NT2/D1 (cell line): ENCODE measurements around the gene RTL10.

Source experiments
- DNase-seq: peaks from one replicate; pipeline ENCODE4 v3.0.0-alpha.2; 2011; ENCODE audit warnings: low read depth, low spot score
- H3K27me3 ChIP-seq: 2 replicates; pipeline ENCODE4 v1.6.0; 2011; ENCODE audit warnings: mild to moderate bottlenecking; ENCODE audit not compliant: insufficient read length, insufficient read depth
- H3K36me3 ChIP-seq: 2 replicates; pipeline ENCODE4 v1.6.1; 2011; ENCODE audit warnings: mild to moderate bottlenecking, low read length, mixed read lengths; ENCODE audit not compliant: insufficient read depth, insufficient read length
- H3K4me1 ChIP-seq: 2 replicates; pipeline ENCODE4 v1.5.1; 2011; ENCODE audit not compliant: insufficient read depth, insufficient read length
- H3K4me3 ChIP-seq: 2 replicates; pipeline ENCODE4 v1.5.1; 2011; ENCODE audit warnings: low read depth; ENCODE audit not compliant: insufficient read length
- H3K9ac ChIP-seq: 2 replicates; pipeline ENCODE4 v1.6.0; 2011; ENCODE audit warnings: low read depth; ENCODE audit not compliant: insufficient read length
- H3K9me3 ChIP-seq: 2 replicates; pipeline ENCODE4 v1.5.1; 2011; ENCODE audit warnings: mild to moderate bottlenecking, low read length; ENCODE audit not compliant: insufficient read depth
- SUZ12 ChIP-seq: IDR thresholded peaks from 2 replicates; pipeline ENCODE4 v1.6.1; 2011; ENCODE audit not compliant: insufficient read length, insufficient read depth; ENCODE audit errors: extremely low read depth
- YY1 ChIP-seq: IDR thresholded peaks from 2 replicates; pipeline ENCODE4 v1.6.1; 2011; ENCODE audit not compliant: insufficient read length, insufficient read depth
- ZNF274 ChIP-seq: IDR thresholded peaks from 2 replicates; pipeline ENCODE4 v1.6.1; 2011; ENCODE audit warnings: mild to moderate bottlenecking, low read depth, low read length

The RTL10 gene

GRCh38 chr22:19863571-19863970, 8.9 kb upstream of the RTL10 start:
- Histone ChIP-seq H3K27me3 (no peaks in the 10 kb centered on the region), H3K9me3 (no peaks in the 10 kb centered on the region), H3K4me1 (peaks cover 3% of the 10 kb centered on the region), H3K4me3 (no peak overlapping the region), H3K36me3 (no peaks in the 10 kb centered on the region), H3K9ac (no peak overlapping the region)
- DNase-seq: no peak
- TF ChIP-seq YY1: no peak
- no peak for TF ChIP-seq SUZ12
- no peak for TF ChIP-seq ZNF274

DNA sequence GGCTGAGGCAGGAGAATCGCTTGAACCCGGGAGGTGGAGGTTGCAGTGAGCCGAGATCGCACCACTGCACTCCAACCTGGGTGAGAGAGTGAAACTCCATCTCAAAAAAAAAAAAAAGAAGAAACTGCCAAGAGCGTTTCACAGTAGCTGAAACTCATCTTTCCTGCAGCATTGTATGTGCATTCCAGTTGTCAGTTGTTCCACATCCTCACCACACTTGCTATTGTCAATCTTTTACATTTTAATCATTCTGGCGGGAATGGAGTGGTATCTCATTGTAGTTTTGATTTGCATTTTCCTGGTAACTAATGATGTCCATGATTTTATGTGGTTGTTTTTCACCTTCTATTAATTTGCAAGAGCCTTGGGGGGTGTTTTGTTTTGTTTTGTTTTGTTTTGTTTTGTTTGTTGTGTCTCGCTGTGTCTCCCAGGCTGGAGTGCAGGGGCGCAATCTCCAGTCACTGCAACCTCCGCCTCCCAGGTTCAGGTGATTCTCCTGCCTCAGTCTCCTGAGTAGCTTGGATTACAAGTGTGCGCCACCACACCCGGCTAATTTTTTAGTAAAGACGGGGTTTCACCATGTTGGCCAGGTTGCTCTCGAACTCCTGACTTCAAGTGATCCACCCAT, 8.1 kb upstream of the RTL10 start:
- Histone ChIP-seq H3K4me1 (no peaks in the 10 kb centered on the region), H3K9me3 (no peaks in the 10 kb centered on the region), H3K4me3 (no peak overlapping the region), H3K36me3 (no peaks in the 10 kb centered on the region), H3K9ac (no peak overlapping the region), H3K27me3 (no peaks in the 10 kb centered on the region)
- no peak for TF ChIP-seq SUZ12
- no peak for TF ChIP-seq ZNF274
- TF ChIP-seq YY1: no peak
- DNase-seq: no peak

DNA sequence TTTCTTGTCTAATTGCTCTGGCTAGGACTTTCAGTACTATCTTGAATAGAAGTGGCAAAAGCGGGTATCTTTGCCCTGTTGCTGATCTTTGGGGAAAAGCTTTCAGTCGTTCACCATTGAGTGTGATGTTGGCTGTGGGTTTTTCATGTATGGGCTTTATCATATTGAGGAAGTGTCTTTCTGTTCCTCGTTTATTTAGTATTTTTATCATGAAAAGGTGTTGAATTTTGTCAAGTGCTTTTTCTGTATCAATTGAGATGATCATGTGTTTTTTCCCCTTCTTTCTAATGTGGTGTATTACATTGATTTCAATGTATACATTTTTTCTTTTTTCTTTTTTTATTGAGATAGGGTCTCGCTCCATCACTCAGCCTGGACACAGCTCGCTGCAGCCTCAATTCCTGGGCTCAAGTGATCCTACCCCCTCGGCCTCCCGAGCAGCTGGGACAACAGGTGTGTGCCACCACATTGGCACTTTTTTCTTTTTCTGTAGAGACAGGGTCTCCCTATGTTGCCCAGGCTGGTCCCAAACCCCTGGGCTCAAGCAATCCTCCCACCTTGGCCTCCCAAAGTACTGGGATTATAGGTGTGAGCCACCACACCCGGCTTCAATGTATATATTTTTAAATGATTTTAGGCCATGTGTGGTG, 5.3 kb upstream of the RTL10 start:
- no peaks in the 10 kb centered on the region for H3K9me3 ChIP-seq
- no peaks in the 10 kb centered on the region for H3K4me1 ChIP-seq
- peaks cover 6% of the 10 kb centered on the region for H3K36me3 ChIP-seq
- H3K9ac ChIP-seq: no peak overlapping the region
- no peak overlapping the region for H3K4me3 ChIP-seq
- no peaks in the 10 kb centered on the region for H3K27me3 ChIP-seq
- no peak for DNase-seq
- TF ChIP-seq ZNF274: no peak

- H3K27me3 ChIP-seq: no peaks in the 10 kb centered on the region
- no peaks in the 10 kb centered on the region for H3K9me3 ChIP-seq
- no peak overlapping the region for H3K9ac ChIP-seq
- no peak overlapping the region for H3K4me3 ChIP-seq
- DNase-seq: no peak
- TF ChIP-seq ZNF274 (no peak), SUZ12 (no peak), YY1 (no peak)
- H3K36me3 ChIP-seq: peaks cover 14% of the 10 kb centered on the region
- H3K4me1 ChIP-seq: peaks cover 4% of the 10 kb centered on the region
Observed at GRCh38 chr22:19857382-19857781, 2.7 kb upstream of the RTL10 start.

GRCh38 chr22:19855504-19856409, 1.1 kb upstream of the RTL10 start:
- Histone ChIP-seq H3K4me3 (peak overlapping the region; percentile 96), H3K36me3 (peaks cover 30% of the 10 kb centered on the region), H3K27me3 (no peaks in the 10 kb centered on the region), H3K9ac (peak overlapping the region; percentile 97), H3K4me1 (peaks cover 8% of the 10 kb centered on the region), H3K9me3 (no peaks in the 10 kb centered on the region)
- no peak for DNase-seq
- TF ChIP-seq SUZ12: no peak
- TF ChIP-seq ZNF274: no peak
- TF ChIP-seq YY1: no peak

- TF ChIP-seq SUZ12 (no peak), YY1 (no peak), ZNF274 (no peak)
- H3K9ac ChIP-seq: peak overlapping the region; percentile 96
- H3K4me3 ChIP-seq: peak overlapping the region; percentile 96
- peaks cover 46% of the 10 kb centered on the region for H3K36me3 ChIP-seq
- peaks cover 12% of the 10 kb centered on the region for H3K4me1 ChIP-seq
- no peak for DNase-seq
- no peaks in the 10 kb centered on the region for H3K9me3 ChIP-seq
- no peaks in the 10 kb centered on the region for H3K27me3 ChIP-seq
Observed at GRCh38 chr22:19853879-19854777, 546 bp downstream of the RTL10 start.
